HCEC 1CT (cell line): Measurements from ENCODE around the gene PRCC.
A peak's percentile ranks its signal among the peaks of the same experiment; 100 is the strongest.

Experiments
- DNase-seq: peaks from one replicate; pipeline ENCODE4 v3.0.0-alpha.2; 2017

The PRCC gene

DNA sequence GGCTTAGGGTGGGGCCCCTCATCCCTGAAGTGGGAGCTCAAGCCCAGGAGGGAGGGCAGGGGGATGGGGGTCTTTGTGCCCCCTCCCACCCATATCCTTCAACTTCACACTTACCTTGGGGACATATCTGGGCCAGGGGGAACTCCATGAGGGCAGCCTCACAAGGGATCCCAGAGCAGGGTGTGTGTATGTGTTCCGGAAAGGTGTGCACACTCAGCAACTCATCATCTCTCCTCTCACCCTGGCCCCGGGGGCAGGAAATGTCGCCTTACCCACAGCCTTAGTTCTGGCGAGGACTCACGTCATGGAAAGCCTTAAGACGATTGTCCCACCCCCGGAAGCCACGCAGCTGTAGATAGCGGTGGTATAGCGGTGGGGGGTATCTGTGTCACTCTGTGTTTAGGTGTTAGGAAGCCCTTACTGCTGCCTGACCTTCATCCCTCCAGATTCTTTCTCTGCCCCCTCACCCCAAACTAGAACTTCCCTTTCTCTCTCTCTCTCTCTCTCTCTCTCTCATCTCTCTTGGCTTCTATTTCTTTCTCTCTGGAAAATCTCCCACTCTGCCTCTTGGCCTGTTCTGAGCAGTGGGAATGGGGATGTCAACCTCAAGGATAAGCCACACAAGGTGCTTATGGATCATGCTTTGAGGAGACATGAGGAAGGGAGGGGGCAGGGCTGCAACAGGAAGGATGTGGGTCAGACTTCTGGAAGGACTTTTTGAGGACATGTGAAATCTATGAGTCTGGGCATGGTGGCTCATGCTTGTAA is 49.4 kb downstream of the PRCC start, which contains the start of gene SH2D2A:
Gene SH2D2A (minus strand): TSS at position 288 of the 768 bp plus-strand sequence. CDS start 140 bp downstream, at position 148.
- DNase-seq = no peak

GRCh38 chr1:156821801-156822200 is 54.5 kb downstream of the PRCC start:
- peak; percentile 45 for DNase-seq

GRCh38 chr1:156822680-156823079 is 55.3 kb downstream of the PRCC start:
- no peak for DNase-seq

- DNase-seq = no peak
Observed at GRCh38 chr1:156823210-156823790, 56.0 kb downstream of the PRCC start.

GRCh38 chr1:156826630-156827029 is 59.3 kb downstream of the PRCC start:
- DNase-seq = no peak

GRCh38 chr1:156828400-156829124 is 61.2 kb downstream of the PRCC start:
- no peak for DNase-seq

GRCh38 chr1:156832434-156832833 is 65.1 kb downstream of the PRCC start:
- peak; percentile 23 for DNase-seq

DNA sequence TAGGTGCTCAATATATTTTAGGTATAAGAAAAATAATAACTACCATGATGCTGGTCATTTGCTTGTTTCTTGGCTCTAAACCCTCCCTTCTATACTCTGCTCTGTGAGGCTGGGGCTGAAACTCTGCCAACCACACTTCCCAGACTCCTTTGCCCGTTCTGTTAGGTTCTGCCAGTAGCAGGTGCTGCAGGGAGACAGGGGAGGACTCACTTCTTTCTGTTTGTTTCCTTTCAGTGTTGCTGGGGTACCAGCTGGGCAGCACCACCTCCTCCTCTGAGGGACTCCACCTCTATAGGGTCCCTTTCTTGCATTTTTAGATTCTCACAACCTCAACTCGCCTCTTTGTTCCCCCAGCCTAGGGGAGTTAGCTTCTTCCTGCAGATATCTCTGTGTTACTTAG is 66.3 kb downstream of the PRCC start:
- no peak for DNase-seq

- DNase-seq = no peak
Observed at GRCh38 chr1:156834322-156834721, 67.0 kb downstream of the PRCC start.

DNA sequence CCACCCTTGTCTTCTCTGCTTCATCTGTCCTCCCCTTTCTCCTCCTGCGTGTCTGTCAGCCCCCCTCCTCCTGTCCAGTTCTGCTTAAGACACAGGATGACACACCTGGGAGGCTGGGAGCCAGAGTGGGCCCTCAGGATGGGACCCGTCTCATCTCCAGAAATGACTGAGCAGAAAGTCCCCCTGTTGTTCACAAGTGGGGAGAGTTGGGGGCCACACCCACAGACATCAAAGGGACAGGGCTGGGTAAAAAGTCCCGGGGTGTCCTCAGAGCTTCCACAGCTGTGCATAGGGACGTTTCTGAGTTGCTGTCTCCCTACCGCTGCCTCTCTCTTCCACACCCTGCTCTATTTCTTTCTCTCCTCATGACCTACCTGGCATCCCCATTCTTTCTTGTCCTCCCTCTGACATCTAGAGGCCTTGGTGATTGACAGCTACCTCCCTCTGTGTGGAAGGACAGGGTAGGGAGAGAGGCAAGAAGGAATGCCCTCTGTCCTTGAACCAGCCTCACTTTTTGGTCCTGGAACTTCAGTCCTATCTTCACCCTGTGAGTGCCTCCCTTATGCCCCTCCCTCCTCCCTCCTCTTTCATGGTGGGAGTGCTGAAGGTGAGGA is 68.8 kb downstream of the PRCC start:
- no peak for DNase-seq

DNA sequence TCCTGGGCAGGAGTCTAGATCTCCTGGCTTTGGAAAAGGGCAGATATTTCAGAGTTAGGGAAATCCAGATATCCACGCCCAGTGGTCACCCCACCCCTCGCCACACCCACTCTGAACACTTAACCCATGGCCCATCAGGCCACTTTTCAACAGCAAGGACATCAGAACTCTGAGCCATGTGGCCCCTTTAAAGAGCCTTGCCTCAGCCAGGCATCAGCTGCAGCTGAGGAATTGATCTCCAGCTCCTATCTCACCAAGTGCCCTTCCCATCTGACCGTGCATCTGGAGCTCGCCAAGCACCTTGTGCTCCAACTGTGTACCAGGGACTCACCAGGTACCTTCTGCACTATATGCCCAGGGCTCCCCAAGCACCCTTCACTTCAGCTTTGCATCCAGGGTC is 69.6 kb downstream of the PRCC start:
- DNase-seq = no peak

DNA sequence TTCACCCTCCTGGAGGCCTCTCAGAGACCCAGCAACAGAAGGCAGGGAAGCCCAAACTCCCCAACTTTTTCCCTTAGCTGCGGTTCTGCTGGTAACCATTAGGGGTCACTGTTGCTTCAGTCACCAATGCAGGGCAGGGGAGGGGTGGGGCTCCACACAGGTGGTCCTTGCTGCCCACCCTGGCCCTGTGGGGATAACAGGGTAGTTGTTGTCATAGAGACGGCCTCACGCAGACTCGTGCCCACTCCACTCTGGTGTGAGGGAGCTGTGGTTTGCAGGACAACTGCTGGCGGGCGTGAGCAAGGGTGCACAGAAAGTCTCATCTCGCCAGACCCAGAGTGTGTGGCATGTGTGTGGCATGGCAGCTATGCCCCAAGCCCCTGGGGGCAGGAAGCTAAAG is 71.6 kb downstream of the PRCC start:
- DNase-seq = no peak

DNA sequence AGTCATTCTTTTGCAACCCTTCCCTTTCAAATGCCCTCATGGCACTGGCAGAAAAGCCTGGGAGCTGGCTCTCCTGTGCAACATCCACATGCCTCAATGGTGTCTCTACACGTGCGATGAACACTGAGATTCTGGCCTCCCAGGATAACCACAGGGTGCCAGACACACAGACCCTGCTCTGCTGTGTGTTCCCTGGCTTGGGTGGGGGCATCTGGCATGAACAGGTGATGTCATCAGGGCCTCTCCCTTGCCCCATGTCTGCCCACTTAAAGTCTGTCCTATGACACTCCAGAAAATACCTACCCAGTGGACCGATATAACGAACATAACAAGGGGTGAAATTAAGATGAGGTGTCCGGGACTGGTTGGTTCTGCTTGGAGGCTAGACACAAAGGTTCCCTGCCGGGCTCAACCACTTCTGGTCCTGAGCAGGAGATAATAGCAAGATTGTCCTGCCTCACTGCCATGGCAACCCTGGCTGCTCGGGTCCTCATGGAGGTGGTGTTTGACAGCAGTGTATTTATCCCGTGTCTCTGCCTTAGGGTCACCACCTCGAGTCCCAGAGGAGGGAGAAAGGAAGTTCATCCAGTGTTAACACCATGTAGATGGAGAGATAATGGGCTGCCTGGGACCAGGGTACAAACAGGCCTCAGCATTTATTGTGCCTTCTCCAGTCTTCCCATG is 72.2 kb downstream of the PRCC start:
- DNase-seq = no peak

- DNase-seq = no peak
Observed at GRCh38 chr1:156840186-156840897, 73.0 kb downstream of the PRCC start.

GRCh38 chr1:156840898-156841279 is 73.6 kb downstream of the PRCC start:
- no peak for DNase-seq

DNA sequence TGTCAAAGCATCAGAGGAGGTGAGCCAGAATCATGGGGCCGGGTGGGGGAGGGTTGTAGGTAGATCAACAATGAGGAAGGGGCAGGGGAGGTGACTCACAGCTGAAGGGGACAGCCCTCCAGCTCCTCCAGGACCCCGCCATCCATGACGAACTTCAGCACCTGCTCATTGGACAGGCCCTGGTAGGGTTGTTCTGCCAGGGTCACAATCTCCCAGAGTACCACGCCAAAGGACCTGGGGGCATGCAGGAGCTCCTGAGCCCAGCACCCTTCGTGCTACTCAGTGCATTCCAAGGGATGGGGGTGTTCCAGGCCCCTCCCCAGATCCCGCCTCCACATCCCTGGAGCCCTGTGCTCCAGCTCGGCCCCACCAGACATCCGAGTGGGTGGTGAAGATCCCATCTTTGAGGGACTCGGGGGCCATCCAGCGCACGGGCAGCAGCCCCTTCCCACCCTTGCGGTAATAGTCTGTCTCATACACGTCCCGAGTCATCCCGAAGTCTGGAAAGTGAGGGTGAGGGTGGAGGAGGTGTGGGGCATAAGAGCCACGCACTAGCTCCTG is 74.0 kb downstream of the PRCC start:
- no peak for DNase-seq

DNA sequence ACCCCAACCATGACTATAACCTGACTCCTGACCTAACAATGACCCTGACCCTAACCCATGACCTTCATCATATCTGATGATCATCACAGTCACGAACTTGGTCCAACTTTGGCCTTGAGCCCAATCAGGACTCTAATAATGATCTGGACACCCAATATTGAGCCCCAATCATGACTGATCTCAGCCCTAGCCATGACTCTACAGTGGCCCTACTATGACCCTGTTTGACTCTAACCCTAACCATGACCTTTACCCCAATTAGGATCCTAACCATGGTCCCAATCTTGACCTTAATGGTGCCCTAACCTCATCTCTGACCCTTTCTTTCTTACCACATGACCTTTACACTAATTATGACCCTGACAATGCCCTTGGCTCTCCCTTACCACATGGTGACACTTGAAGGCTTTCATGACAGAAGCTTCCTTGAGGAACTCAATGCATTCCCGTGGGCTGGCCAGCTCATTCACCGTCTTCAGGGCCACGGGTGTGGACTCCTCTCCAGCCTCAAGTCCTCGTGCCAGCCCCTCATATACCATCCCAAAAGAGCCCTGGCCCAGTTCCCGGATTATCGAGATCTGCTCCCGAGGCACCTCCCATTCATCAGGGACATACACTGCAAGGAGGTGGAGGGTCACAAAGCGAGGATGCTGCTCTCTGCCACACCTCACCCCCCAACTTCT is 75.4 kb downstream of the PRCC start:
- no peak for DNase-seq

DNA sequence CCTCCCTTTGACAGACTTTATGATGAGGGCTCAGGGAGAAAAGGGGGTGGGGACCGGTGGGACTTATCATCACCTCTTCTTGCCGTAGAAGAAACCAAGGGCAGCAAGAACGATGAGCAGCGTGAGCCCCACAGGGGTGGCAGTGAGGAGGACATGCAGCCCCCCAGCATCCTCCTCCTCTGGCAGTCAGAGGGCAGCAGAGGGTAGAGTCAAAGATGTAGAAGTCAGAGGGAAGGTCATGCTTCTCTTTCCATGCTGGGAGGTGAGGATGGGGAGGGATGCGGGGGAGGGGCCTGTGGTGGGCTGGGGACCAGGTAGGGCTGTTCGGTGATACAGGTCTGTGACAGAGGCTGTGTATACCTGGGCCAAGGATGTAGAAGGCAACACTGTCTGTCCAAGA is 76.8 kb downstream of the PRCC start:
- DNase-seq = no peak

GRCh38 chr1:156844638-156845037 is 77.3 kb downstream of the PRCC start:
- DNase-seq = no peak

GRCh38 chr1:156845055-156845952 is 78.0 kb downstream of the PRCC start:
- DNase-seq = no peak
